OCI-LY3 (cell line): ENCODE data around the gene B4GALNT3.

ENCODE experiments used
- H2AFZ ChIP-seq: fragments of 200-600, 300-600 bp; shearing (Covaris generic); 2 replicates; pipeline ENCODE4 v1.6.0; 2014; ENCODE audit warnings: antibody characterized with exemption, low read depth, low read length
- H3K27ac ChIP-seq: fragments of 200-600, 300-600 bp; sonication (generic); 2 replicates; pipeline ENCODE4 v1.5.1; 2014; ENCODE audit warnings: mild to moderate bottlenecking, low read length, moderate library complexity, mixed read lengths
- H3K27me3 ChIP-seq: fragments of 200-600, 300-600 bp; sonication (generic); 2 replicates; pipeline ENCODE4 v1.6.1; 2014; ENCODE audit warnings: low read depth, low read length, mixed read lengths
- H3K36me3 ChIP-seq: fragments of 200-600, 300-600 bp; sonication (generic); replicated peaks from 2 replicates; pipeline ENCODE3; 2014; ENCODE audit warnings: low read depth, low read length, mixed read lengths
- H3K4me1 ChIP-seq: fragments of 300-600, 200-600 bp; sonication (generic); 2 replicates; pipeline ENCODE4 v1.6.1; 2014; ENCODE audit warnings: low read length, mixed read lengths
- H3K4me2 ChIP-seq: fragments of 200-600, 300-600 bp; sonication (generic); 2 replicates; pipeline ENCODE4 v1.6.1; 2014; ENCODE audit warnings: low read length, mixed read lengths
- H3K4me3 ChIP-seq: fragments of 300-600, 200-600 bp; sonication (generic); 2 replicates; pipeline ENCODE4 v1.5.1; 2014; ENCODE audit warnings: antibody characterized with exemption, mild to moderate bottlenecking, low read length, moderate library complexity
- H3K79me2 ChIP-seq: fragments of 300-600, 200-600 bp; shearing (Covaris generic); 2 replicates; pipeline ENCODE4 v1.6.1; 2014; ENCODE audit warnings: mild to moderate bottlenecking, low read length, mixed read lengths
- H3K9ac ChIP-seq: fragments of 300-600, 200-600 bp; shearing (Covaris generic); 2 replicates; pipeline ENCODE4 v1.6.0; 2014; ENCODE audit warnings: mild to moderate bottlenecking, low read length, moderate library complexity
- H3K9me3 ChIP-seq: fragments of 200-600, 300-600 bp; shearing (Covaris generic); 2 replicates; pipeline ENCODE4 v1.6.1; 2014; ENCODE audit warnings: low read length, mixed read lengths; ENCODE audit not compliant: insufficient read depth
- H4K20me1 ChIP-seq: fragments of 200-600, 300-600 bp; sonication (generic); 2 replicates; pipeline ENCODE4 v1.6.1; 2016; ENCODE audit warnings: low read length, mixed read lengths; ENCODE audit not compliant: insufficient read depth
- EZH2phosphoT487 ChIP-seq: fragments of 200-600 bp; shearing (Covaris generic); IDR thresholded peaks from 2 replicates; pipeline ENCODE4 v1.6.1; 2018; ENCODE audit warnings: antibody characterized with exemption, mixed run types, low read depth
- TF ChIP-seq, protein P1 (sequence below): fragments of 200-600, 300-600 bp; sonication (generic); IDR thresholded peaks from 2 replicates; pipeline ENCODE4 v1.5.1; 2014; ENCODE audit warnings: antibody characterized with exemption, low read length, low read depth

Gene B4GALNT3

DNA sequence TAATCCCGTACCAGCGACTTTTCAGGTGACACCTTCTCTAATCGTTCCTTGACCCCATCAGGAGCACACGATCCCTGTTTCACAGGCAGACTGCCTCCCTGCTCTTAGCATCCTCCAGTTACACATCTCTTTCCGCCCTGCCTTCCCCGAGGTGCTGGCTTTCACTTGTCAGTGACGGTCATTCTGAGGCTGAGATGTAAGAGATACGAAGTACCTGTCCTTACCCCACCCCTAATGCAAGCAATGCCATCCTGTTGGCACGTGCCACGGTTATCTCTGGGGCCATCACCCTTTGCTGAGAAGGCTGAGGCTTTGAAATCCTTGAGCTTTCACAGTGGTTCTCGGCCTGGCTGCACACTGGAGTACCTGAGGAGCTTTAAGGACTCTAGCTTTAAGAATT is 24.4 kb downstream of the B4GALNT3 start:
- Histone ChIP-seq H3K36me3 (no peaks in the 10 kb centered on the region), H3K27me3 (peaks cover 19% of the 10 kb centered on the region; the same call in 1 of the 2 replicates), H4K20me1 (no peaks in the 10 kb centered on the region), H3K4me2 (peak overlapping the region; percentile 59), H3K9ac (no peak overlapping the region), H2AFZ (no peak overlapping the region; the same call in 1 of the 2 replicates), H3K27ac (no peak overlapping the region), H3K79me2 (no peaks in the 10 kb centered on the region), H3K4me1 (peaks cover 18% of the 10 kb centered on the region), H3K9me3 (no peaks in the 10 kb centered on the region), H3K4me3 (peak overlapping the region; percentile 11; the same call in 1 of the 2 replicates)
- TF ChIP-seq, protein P1, sequence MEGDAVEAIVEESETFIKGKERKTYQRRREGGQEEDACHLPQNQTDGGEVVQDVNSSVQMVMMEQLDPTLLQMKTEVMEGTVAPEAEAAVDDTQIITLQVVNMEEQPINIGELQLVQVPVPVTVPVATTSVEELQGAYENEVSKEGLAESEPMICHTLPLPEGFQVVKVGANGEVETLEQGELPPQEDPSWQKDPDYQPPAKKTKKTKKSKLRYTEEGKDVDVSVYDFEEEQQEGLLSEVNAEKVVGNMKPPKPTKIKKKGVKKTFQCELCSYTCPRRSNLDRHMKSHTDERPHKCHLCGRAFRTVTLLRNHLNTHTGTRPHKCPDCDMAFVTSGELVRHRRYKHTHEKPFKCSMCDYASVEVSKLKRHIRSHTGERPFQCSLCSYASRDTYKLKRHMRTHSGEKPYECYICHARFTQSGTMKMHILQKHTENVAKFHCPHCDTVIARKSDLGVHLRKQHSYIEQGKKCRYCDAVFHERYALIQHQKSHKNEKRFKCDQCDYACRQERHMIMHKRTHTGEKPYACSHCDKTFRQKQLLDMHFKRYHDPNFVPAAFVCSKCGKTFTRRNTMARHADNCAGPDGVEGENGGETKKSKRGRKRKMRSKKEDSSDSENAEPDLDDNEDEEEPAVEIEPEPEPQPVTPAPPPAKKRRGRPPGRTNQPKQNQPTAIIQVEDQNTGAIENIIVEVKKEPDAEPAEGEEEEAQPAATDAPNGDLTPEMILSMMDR = no peak
- no peak for TF ChIP-seq EZH2phosphoT487

DNA sequence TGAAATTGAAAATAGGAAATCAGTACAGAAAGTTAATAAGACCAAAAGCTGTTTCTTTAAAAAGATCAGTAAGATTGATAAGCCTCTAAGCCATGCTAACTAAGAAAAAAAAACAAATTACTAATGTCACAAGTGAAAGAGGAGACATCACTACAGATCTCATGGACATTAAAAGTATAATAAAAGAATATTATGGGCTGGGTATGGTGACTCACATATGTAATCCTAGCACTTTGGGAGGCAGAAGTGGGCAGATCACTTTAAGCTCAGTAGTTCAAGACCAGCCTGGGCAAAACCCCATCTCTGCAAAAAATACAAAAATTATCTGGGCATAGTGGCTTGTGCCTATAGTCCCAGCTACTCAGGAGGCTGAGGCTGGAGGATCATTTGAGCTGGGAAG is 30.5 kb downstream of the B4GALNT3 start:
- Histone ChIP-seq H3K9me3 (peaks cover 5% of the 10 kb centered on the region; the same call in 1 of the 2 replicates), H2AFZ (no peak overlapping the region), H3K27me3 (peaks cover 7% of the 10 kb centered on the region), H4K20me1 (no peaks in the 10 kb centered on the region), H3K4me2 (no peak overlapping the region), H3K79me2 (no peaks in the 10 kb centered on the region), H3K36me3 (no peaks in the 10 kb centered on the region), H3K27ac (no peak overlapping the region), H3K9ac (no peak overlapping the region), H3K4me3 (no peak overlapping the region), H3K4me1 (peaks cover 9% of the 10 kb centered on the region)
- no peak for TF ChIP-seq EZH2phosphoT487
- TF ChIP-seq, protein P1 = no peak

DNA sequence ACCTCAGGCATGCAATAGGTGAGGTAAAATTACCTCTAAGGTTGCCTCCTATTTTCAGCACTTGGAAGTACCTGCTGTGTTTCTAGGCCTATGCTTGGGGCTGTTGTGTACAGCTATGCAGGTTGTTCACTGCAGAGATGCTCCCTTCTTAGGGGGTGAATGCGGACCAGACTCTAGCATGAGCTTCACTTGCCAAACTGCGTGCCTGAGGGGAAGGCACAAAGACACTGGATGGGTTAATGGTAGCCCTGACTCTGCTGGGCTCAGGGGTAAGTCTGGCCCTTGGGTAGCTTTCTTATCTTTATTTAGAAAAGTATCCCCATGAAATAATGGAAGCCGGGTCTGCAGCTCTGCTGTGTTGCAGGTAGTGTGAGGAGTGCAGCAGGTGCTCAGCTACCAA is 35.7 kb downstream of the B4GALNT3 start:
- no peak overlapping the region for H3K27ac ChIP-seq
- H4K20me1 ChIP-seq = no peaks in the 10 kb centered on the region
- TF ChIP-seq, protein P1 = no peak
- no peak for TF ChIP-seq EZH2phosphoT487
- no peaks in the 10 kb centered on the region for H3K9me3 ChIP-seq
- H3K4me3 ChIP-seq = no peak overlapping the region
- no peak overlapping the region for H3K4me2 ChIP-seq
- no peak overlapping the region for H3K9ac ChIP-seq
- no peaks in the 10 kb centered on the region for H3K4me1 ChIP-seq
- H3K27me3 ChIP-seq = peaks cover 5% of the 10 kb centered on the region
- H2AFZ ChIP-seq = no peak overlapping the region
- no peaks in the 10 kb centered on the region for H3K36me3 ChIP-seq
- no peaks in the 10 kb centered on the region for H3K79me2 ChIP-seq

DNA sequence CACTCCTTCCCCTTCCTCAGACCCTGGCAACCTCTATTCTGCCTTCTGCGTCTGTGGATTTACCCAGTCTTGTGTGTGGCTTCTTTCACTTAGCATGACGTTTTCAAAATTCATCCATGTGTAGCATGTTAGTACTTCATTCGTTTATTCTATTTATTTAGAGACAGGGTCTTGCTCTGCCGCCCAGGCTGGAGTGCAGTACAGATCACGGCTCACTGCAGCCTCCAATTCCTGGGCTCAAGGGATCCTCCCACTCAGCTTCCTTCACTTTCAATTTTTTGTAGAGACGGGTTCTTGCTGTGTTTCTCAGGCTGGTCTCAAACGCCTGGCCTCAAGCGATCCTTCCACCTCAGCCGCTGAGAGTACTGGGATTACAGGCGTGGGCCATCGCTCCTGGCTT is 37.0 kb downstream of the B4GALNT3 start:
- Histone ChIP-seq H3K27me3 (peaks cover 5% of the 10 kb centered on the region), H3K27ac (no peak overlapping the region), H3K79me2 (no peaks in the 10 kb centered on the region), H4K20me1 (no peaks in the 10 kb centered on the region), H3K9ac (no peak overlapping the region), H2AFZ (no peak overlapping the region), H3K4me3 (no peak overlapping the region), H3K36me3 (no peaks in the 10 kb centered on the region), H3K4me2 (no peak overlapping the region), H3K9me3 (no peaks in the 10 kb centered on the region), H3K4me1 (no peaks in the 10 kb centered on the region)
- TF ChIP-seq, protein P1 = no peak
- TF ChIP-seq EZH2phosphoT487 = no peak
